Occipital lobe (tissue), 2 donors: ENCODE data around the gene IFT20. TPM values are rescaled to one million over a fixed set of nuclear protein-coding genes. Genes with fewer than 3 reads are reported as not detected.
"Not testable (repeated sequence)": the region's sequence is repeated elsewhere in the genome, so short reads cannot be mapped to it uniquely, and the experiment has no call there.

Experiments
- DNase-seq: peaks from one replicate; lab custom pipeline; 2025; lab: John Stamatoyannopoulos, UW
- total RNA-seq: library from RNA; depleted of rRNA; stranded (reverse); fragments of >200 nt; gene quantifications from one replicate; pipeline ENCODE4 v1.2.3, GENCODE V29; 2014

The IFT20 gene
- total RNA-seq, 1 donor from 2014 or later: 29.6 TPM

GRCh38 chr17:28364665-28365363 is 29.5 kb upstream of the IFT20 start, which contains the start of gene SEBOX:
TSS of gene SEBOX (minus strand) at chr17:28365199. CDS start at chr17:28365151, 48 bp downstream.
- no peak for DNase-seq

DNA sequence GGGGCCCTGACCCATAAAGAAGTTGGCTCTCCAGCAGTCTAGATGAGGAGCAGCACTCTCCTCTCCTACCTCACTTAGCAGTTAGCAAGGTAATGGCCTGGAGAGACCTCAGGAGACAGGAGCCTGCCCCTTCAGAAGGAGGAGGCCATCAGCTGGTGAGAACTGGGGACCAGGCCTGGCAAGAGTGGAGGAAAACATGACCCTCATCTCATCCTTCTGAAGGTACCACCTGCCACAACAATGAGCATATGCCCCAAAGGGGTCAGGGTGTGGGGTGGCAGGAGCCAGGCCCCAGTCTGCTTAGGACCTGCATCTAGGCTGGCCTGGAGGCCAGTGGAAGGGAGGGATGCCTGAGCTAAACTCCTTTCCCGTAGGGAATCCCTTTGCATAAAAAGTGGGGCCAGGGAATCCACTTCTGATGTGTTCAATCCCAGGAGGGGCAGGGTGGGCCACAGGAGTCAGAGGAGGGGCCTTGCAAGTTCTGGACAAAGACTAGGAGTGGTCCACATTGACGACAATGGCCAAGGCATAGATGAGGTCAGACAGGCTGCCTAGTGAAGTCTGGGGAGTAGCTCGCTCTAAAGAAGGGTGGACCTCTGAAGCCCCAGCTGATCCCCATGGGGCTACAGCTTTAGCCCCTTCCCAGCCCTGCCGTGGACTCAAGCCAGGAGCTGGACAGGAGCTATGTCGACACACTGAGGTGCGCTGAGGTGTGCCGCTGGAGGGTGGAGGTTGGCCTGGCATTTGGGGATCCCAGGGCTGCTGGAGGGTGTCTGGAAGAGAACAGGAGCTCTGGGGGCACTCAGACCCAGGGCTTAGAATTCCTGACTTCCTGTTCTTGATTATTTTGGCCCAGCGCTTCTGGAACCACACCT is 28.7 kb upstream of the IFT20 start:
- no peak for DNase-seq

- no peak for DNase-seq
Observed at GRCh38 chr17:28363186-28363585, 27.9 kb upstream of the IFT20 start.

DNA sequence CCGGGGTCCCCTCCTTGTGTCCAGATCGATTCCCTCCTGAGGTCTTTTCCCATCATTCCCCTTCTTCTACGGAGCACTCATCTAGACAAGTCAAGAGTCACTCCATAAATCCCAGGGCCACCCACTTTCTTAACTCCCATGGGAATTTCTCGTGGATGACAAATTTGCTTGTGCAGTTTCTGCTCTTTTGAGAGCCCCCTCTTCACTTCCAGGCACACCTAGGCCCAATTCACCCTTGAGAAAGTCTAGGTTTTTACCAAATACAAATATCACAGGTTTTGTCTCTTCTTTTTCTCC is 22.6 kb upstream of the IFT20 start:
- no peak for DNase-seq

- DNase-seq: peak; percentile 95
Observed at GRCh38 chr17:28357061-28357900, 22.0 kb upstream of the IFT20 start, which contains the start of gene POLDIP2. TSS of gene POLDIP2 (minus strand) at chr17:28357527. CDS start at chr17:28357448, 79 bp downstream.

DNA sequence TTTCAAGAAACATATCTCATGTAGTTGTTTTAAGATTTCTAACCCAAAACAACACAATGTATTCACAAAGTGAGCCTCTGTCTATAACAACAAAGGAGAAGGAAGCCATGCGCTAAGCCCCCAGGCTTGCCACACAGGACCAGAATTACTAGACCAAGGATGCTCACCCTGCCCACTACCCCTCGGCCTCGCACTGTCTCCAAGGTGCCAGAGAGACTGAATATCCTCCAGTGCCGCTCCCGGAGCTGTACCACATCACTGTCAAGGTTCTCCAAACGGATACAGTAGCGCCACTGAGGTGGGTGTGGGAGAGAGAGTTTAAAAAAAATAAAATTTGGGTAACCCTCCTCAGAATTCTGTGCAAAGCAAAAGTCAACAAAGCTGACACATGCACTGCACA is 15.0 kb upstream of the IFT20 start:
- no peak for DNase-seq

GRCh38 chr17:28348979-28349378 is 13.7 kb upstream of the IFT20 start:
- no peak for DNase-seq

DNA sequence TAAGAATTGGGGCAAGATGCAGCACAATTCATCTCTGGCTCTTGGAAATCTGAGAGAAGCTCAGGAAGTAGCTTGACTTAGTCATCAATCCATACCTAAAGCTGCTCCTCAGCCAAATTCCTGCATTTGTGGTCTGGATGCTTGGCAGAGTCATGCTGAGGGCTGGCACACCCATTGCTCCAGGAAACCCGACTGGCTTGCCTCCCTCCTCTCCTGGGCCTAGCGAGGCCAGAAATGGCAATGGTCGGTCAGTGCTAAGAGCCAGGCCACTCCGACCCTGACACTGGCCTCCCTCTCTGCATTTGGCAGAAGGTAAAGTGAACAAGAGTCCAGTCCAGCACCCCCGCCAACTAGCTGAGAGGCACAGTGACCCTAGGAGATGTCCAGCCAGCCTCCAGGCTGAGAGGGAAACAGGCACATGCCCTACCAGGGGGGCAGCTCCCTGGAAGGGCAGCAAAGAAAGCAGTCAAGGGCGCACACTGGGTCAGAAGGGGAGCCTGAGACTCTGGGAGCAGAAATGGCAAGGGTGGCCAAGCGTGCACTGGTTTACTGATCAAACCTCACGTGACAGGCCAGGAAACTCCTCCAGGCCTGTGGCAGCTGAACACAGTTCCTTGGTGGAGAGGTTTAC is 12.1 kb upstream of the IFT20 start:
- no peak for DNase-seq

GRCh38 chr17:28346746-28347246 is 11.5 kb upstream of the IFT20 start:
- DNase-seq: no peak

- DNase-seq: no peak
Observed at GRCh38 chr17:28346199-28346580, 10.9 kb upstream of the IFT20 start.

- no peak for DNase-seq
Observed at GRCh38 chr17:28345419-28346198, 10.3 kb upstream of the IFT20 start.

DNA sequence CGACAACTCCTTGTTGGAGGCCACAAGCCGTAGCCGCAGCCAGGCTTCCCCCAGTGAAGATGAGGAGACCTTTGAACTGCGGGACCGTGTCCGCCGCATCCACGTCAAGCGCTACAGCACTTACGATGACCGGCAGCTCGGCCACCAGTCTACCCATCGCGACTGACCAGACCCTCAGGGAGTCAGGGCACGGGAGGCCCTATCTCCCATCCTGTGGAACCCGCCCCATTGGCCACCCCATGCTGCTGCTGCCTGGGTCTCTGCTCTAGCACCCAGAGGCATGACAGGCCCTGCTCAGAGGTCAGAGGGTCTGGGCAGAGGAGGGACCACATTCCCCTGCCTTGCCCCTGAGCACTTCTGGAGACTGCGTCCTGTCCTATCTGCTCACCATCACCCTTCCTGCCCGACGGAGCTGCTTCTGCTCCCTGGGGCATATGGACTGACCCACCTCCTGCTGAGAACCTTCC is 9.2 kb upstream of the IFT20 start:
- no peak for DNase-seq

GRCh38 chr17:28344011-28344410 is 8.7 kb upstream of the IFT20 start:
- no peak for DNase-seq

DNA sequence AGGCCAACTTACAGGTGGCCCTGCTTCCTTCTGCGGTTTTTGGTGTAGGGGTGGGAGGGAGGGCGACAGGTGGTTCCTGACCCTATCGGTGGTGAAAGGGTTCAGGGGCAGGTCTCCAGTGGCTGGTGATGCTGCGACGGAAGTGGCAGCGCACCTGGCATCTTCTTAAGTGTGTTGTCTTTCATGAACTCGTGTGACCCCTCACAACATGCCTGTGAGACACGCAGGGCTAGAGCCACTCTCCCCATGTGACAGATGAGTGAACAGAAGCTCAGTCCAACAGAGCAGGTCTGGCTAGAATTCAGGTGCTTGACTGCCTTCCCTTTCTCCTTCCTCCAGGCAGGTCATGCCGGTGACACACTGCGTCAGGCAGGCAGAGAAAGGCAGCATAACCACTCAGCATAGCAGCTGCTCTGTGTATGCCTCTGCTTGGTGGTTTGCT is 8.2 kb upstream of the IFT20 start:
- DNase-seq: no peak

DNA sequence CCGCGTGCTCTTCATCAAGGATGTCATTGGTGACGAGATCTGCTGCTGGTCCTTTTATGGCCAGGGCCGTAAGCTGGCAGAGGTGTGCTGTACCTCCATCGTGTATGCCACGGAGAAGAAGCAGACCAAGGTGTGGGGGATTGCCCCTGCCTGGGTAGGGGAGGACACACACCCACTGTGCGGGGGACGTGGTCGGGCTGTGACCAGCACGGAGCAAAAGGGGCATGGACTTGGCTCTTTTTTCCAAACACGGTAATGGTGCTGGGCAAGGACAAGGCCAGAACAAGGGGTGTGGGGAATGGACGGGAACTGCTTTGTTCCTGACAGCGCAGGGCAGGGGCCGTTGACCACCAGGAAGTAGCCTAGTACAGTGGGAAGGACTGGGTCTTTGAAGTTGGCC is 7.0 kb upstream of the IFT20 start:
- no peak for DNase-seq

- DNase-seq: no peak
Observed at GRCh38 chr17:28341516-28341915, 6.2 kb upstream of the IFT20 start.

DNA sequence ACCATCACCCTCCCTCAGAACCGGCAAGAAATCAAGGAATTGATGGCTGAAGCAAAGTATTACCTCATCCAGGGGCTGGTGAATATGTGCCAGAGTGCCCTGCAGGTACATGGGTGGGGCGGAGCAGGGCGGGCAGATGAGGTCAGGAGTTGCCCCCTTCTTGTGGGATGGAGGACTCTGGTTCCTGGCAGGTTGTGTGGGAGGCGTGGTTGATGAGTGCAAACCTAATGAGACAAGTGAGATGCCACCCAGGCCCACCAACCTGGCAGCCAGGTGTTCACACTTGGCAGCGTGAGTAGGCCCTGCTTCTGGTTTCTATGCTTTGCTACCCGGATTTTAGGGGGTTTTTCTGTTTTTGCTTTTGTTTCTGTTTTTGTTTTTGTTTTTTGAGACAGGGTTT is 5.1 kb upstream of the IFT20 start:
- no peak for DNase-seq

DNA sequence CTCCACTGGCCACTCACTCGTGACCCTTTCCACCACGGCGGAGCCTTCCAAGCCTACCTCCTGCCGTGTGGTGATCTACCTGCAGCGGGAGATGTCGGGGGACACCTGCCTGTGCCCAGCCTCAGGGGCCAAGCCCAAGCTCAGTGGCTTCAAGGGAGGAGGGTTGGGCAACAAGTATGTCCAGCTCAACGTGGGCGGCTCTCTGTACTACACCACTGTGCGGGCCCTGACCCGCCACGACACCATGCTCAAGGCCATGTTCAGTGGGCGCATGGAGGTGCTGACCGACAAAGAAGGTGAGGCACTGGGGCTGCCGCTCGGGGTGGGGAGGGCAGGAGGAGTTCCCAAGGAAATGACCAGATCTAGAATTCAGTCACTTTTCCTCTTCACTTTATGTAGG is 4.2 kb upstream of the IFT20 start:
- DNase-seq: no peak

- not testable (repeated sequence) for DNase-seq
Observed at GRCh38 chr17:28338769-28339212, 3.5 kb upstream of the IFT20 start.
